HG03520 (cell line): ENCODE data around the gene SOX6.

Experiments used
- ATAC-seq: cut with Tn5 transposase; IDR thresholded peaks from one replicate; pipeline ENCODE4 v1.9.1; 2021; ENCODE audit warnings: mild to moderate bottlenecking, moderate library complexity; ENCODE audit not compliant: unreplicated experiment

The SOX6 gene

DNA sequence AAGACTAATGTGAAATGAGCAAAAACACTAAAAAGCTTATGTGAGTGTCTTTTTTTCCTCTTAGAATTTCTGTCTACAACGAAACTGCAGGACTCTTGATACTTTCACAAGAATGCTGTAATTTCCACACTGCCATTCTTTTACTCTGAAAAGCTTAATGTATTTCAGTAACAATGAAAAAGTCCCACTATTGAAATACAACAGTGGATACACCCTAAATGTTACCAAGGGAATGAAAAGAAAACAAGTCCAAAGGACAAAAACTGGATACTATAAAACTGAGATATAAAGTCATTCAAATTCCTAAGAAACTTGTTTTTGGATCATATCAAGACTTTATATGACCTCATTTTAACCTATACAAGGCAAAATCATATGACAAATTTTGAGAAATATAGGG lies 77.4 kb downstream of the SOX6 start:
- no peak for ATAC-seq

DNA sequence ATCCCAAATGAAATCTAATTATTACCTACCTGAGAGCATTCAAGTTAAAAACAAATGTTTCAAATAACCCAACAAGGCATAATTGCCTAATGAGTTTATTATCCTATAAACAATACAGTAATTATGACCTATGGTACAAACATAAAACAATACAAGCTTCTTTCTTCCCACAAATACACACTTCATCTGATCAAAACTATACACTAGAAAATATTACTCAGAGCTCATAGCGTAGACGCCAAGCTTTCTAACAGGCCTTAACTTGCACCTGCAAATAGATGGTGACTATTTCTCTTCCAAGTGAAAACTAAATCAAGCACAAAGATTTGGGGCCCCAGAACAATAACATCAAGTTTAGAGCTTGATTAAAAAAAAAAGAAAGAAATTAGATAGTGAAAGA lies 78.1 kb downstream of the SOX6 start:
- ATAC-seq: no peak

DNA sequence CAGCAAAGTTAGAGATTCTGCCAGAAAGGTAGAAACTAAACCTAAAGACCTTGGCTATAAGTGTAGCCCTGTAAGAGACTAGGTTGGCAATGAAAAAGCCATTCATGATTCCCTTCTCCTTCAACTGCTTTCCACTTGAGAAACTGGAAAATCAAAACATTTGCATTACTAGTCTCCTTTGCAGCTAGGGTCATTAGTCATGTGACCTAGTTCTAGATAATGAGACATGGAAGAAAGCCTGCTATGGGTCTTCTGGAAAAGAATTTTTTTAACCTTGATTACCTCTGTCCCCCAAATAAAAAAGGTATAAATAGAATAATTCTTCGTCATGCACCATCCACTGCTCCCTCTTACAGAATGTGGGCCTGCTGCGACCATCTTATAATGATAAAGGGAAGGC lies 80.1 kb downstream of the SOX6 start:
- ATAC-seq: no peak

DNA sequence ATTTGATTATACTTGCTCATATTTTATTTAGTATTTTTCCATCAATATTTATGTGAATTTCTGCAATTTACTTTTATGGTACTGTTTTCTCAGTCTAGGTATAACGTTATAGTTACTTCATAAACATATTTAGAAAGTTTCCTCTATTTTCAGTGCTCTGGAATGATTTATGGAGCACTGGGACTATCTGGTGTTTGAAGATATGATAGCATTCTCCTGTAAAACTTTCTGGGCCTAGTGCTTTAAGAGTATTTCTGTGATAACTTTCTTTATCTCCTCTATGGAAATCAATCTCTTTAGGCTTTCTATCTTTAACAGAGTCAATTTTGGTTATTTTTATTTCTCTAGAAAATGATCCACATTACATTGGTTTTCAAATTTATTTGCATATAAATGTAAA lies 85.1 kb downstream of the SOX6 start:
- ATAC-seq: no peak

DNA sequence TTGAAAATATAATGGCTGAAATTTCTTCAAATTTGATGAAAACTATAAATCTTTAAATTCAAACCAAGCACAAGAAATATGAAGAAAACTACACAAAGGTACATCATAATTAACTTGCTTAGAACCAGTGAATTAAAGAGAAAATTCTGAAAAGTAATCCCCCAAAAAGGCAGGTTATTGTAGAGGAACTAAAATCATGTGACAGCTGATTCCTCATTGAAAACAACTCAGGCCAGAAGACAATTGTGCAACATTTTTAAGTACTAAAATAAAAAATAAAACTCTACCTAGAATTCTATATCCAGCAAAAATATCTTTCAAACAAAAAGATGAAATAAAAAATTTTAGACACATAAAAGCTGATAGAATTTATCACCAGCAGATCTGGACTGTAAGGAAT lies 90.3 kb downstream of the SOX6 start:
- ATAC-seq: no peak

DNA sequence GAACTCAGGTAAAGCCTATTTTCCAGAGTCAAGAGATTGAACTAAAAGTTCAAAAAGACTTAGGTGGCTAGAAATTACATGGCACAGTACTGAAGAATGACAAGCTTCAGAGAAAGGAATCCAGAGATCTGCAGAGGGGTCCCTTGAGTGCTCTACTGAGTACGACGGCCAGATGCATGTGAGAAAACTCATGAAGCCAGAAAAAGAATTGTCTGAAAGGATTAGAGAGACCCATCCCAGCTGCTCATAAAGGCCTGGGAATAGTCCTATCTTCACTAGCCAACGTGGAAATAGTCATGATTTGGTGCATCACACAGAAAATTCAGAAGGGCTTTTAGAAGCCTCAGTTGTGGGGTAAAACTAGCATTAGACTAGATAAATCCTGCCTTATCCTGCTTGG lies 91.3 kb downstream of the SOX6 start:
- ATAC-seq: no peak

DNA sequence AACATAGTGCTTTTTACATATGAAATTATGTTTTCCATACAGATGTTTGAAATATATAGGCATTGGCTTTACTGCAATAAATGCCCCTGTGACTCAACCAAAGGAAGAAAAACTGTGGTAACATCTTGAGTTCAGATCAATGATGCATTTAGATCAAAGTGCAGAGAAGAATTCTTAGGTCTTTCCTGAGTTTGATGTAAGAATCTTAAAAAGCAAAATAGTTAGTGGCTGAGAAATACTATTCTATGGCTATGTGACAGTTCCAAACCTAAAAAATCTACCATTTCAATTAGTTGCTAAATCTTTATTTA lies 93.7 kb downstream of the SOX6 start:
- no peak for ATAC-seq

DNA sequence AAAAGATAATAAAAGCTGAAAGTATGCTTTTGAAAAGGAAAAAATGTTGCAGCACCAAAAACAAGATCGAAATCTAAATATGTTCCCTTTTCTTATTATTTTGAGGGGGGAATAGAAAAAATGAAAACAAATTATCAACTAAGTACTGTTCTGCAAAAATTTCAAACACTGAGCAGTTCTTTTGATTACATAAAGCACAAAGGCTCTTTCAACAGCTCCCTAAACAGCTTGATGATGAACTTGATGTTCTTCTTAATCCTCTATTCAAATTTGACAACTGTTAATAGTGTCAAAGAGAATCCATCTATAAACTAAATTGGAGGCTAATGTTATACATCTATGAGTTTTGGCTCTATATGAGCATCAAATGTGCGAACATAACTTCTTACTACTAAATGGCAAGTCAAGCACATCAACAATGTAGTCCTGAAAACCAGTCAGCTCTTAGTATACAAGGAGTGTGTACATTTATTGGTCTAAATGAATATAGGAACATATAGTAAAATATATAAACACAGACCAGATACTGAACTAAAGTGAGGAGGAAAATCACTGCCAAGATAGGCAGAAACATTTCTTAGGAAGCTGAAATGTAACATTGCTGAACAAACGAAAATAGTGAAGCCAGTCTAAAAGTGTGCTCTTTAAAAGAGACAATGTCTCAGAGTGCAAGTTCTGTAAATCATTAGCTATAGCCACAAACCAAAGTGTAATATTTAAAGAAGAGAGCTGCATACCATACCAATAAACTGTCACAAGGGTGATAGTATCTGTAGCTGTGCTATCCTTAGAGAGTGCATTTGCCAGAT lies 94.3 kb downstream of the SOX6 start:
- peak; percentile 80 for ATAC-seq

DNA sequence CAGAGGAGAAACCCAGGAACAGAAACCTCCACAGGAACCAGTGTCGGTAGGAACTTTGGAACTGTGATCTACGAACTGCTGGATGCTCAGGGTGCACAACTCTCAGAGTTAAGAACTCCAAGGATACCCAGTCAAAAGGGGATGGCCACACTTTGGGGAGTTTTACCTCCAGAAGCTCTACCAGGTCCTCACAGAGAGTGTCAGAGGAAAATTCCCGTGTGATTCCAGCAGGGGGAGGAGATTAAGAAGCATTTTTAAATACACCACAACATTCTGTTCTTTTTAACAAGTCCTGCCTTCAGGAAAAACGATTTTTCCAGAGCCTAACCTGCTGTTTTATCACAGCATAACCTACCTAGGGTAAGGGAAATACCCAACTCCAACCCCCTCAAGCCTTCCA lies 104.0 kb downstream of the SOX6 start:
- ATAC-seq: no peak

DNA sequence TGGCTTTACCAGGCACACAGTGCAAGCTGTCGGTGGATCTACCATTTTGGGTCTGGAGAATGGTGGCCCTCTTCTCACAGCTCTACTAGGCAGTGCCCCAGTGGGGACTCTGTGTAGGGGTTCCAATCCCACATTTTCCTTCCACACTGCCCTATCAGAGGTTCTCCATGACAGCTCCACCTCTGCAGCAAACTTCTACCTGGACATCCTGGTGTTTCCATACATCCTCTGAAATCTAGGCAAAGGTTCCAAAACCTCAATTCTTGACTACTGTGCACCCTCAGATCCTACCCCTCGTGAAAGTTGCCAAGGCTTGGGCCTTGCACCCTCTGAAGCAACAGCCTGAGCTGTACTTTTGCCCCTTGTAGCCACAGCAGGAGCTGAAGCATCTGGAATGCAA lies 108.1 kb downstream of the SOX6 start:
- no peak for ATAC-seq

DNA sequence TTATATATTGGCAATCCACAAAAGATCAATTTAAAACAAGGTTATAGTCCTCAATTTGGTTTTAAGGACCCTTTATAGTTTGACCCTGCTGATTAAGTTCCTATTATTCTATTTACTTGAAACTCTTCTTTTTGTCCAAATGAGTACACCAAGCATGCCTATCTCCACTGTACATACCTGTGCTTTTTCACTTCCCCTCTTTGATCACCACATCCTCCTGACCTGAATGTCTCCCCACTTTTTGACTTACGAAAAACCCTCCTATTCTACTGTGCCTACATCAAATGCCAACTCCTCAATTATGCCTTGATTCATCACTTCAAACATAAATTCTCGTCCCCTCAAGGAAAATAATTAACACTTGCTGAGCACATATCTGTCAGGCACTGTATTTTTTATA lies 113.5 kb downstream of the SOX6 start:
- ATAC-seq: peak; percentile 81

DNA sequence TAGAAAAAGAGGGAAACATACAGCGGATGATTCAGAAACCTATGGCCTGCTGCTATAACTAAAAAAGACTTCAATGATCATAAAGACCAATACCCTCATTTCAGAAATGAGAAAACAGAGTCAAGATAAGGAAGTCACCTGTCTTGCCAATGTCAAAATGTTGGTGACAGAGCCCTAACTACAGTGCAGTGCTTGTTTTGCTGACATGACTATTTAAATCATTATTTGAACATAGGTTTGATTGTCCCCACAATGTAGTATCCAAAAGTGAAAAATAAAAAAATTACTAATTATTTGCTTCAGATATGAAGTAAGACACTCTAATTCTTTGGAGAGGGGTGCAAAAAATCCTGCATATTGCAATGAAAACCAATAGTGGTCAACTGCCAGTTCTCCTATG lies 115.7 kb downstream of the SOX6 start:
- no peak for ATAC-seq

DNA sequence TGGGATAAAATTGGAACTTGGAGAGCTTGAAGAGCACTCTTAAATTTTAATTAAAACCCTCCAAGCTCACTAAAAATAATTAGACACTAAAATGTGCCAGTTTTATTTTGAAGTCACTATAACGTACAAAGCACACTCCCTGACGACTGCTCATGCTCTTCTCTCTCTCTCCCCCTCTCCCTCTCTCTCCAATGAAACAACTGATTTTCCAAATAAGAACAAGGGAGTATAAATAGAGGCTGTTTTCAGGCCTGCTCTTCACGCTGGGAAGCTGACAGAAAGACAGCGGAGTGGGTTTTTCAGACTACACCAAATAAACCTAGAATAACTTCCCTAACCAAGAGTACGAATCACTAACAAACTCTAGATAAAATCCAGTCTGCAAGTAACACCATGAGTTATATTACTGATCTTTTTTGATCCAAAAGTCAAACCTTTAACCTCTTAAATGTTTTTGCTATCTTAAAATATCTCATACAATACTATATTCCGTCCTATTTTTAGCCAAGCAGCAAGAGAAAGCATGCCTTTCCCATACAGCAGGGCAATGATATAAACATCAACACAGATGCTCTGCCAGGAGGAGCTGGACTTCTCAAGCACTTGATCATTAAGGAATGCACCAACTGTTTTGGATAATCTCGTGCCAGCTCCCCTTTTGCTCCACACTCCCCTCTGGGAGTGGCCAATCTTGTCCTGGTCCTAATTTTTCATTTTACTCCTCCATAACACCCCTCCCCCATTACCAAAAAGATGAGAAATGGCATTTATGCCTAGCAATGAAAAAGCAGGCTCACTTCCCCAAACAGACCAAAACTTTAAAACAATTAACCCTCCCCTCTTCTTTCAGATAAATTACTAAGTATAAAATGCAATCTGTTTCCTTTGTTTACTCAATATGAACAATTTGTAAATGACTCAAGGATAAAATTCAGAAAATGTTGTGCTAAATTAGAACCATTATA lies 116.9 kb downstream of the SOX6 start:
- no peak for ATAC-seq

DNA sequence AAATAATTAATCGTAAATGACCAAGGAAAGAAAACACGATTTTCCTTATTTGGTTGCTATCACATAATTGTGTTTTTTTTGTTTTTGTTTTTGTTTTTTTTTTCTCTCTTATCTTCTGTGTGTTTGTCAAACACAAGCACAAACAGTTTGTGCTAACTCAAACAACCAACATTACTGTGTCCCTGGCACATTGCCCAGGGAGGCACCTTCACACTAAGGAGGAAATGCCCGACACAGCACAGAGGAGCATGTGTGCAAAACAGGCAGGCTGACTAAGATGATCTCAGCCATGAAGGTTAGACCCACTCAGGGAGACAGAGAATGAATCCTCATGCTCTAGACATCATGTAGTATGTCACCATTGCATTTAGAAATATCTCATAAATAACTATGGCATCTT lies 130.1 kb downstream of the SOX6 start:
- ATAC-seq: no peak

DNA sequence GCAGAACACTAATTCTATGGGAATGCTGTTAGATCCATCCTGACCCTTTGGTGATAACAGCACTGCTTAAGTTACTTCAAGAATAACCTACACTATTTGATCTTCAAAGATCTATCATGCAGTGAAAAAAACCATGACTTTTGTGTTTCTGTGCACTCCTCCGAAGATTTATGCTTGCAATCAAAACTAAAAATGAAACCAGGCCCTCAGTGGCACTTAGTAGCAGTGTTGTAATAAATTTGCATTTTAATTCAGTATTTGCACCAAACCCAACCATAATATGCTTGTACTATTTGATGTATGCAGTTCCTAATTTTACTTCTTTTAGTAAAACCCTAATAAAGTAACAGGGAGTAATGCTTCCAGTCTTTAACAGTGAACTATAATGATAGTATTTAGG lies 130.7 kb downstream of the SOX6 start:
- ATAC-seq: no peak

DNA sequence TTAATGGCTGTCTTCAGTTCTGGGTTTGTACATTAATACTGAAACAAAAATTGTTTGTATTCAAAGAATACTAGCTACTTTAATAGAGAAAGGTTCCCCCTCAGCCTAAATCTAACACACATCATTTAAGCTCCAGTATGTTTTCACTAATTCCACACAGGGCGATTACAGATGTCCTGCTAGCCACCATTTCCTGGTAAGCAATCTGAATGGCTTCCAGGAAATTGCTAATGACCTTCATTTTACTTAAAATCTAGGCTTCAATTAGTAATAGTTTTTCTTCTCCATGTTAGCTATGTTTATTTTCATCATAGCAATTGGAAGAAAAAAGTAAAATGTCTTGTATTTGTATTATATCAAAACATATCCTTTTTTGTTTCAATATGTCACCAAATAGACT lies 132.8 kb downstream of the SOX6 start:
- ATAC-seq: no peak

DNA sequence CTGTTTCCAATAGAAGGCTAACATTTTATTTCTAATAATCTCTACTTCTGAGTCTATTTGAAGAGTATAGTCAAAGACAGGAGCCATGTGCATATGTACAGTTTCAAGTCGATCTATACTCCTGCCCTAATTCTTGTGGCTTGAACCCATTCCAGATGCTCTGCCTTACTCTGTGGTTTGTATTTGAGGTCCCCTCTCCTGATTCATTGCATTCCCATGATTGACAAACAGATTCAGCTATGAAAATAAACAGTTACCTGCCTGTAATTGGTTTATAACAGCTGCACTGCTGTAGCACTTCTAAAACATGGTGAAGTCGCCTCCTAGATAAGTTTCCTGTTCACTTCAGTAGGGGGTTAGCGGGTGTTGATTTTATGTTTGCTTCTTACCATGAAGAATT lies 138.7 kb downstream of the SOX6 start:
- no peak for ATAC-seq

DNA sequence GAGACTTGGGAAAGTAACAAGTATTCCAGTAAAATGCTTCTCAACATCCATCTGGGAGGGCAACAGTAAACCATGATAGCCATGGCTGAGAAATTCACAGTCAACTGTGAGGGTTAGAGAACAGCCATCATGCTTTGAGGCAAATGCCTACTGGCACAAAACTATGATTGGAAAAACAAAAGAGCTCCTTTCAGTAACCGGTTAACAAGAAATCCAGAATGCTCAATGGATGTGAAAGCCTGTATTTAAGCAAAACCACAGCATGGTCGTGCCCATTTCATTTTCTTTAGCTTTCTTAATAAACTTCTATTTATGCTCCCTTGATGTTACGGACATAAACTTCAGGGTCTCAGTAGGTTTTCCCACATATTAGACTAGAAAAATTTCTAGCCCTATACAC lies 139.5 kb downstream of the SOX6 start:
- no peak for ATAC-seq

DNA sequence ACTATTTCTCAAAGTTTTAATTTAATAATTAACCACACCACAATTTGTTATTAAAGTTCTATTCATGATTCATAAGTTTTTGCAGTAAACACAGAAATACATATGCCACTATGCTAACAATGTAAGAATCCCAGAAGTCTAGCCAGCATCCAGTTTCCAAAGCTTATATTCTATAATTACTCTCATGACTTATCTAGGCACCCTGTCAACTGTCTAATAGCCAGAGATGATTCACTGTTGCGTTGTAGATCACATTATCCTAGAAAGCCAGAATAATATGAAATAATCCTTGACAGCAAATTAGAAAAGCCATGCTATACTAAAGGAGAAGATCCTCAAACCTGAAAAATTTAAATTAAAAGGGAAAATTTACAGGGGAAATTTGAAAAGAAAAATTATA lies 141.0 kb downstream of the SOX6 start:
- ATAC-seq: no peak

DNA sequence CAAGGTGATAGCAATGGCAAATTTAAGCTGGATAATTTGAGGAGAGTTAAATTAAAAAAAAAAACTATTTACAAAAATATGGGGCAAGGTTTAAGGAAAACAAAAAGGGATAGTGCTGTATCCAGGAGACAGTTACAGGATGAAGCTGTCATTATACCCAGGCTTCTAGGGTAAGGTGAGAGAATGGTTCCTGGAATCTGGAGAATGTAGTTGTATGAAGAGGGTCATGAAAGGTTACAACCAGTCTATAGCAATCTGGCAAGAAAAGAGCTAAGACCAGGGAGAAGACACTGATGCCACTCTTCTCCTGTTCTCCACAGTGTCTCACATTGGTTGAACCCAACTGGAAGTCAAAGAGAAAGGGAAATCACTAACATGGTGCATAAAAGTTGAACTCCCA lies 144.9 kb downstream of the SOX6 start:
- ATAC-seq: no peak

DNA sequence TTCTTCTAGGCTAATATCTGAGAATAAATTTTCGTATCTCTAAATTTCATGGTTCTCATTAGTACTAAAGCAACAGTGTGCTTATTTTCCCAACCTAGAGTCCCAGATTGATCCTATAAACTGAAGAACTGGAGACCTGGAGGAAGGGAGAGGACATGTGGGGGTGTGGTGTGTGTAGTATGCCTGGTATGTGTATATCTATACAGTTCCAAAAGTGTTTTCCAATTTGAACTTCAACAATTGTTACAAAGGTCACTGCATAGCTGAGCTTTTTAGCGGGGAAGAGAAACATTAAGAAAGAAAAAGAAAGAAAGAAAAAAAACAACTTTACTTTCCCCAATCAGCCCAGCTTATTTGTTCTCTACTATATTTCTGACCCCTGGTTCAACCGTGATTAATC lies 152.1 kb downstream of the SOX6 start:
- no peak for ATAC-seq

DNA sequence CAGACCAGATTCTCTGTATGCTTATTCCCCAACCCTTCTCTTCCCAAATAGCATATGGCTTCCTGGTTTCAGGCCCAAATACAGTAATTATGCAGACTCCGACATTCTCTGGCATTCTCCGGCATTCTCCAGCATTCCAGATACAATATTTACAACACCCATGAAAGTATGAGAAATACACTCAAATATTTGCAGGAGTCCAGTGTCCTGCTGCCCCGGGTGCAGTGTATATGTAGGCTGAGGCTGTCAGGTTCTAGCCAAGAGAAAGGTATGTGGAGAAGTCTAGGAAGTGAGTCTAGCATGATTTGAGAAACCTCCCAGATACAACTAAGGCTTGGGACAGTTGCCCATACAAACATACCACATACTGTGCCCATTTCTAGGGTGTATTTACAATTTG lies 160.7 kb downstream of the SOX6 start:
- no peak for ATAC-seq
